CD4-positive, alpha-beta T cell treated with Interleukin-6 at 100 ng/mL for 8 hours (primary cell): Measurements from ENCODE around the gene GRID1.

Source experiments
- DNase-seq: peaks from one replicate; pipeline ENCODE4 v3.0.0-alpha.2; 2020; ENCODE audit warnings: mixed read lengths, low spot score

Gene GRID1

DNA sequence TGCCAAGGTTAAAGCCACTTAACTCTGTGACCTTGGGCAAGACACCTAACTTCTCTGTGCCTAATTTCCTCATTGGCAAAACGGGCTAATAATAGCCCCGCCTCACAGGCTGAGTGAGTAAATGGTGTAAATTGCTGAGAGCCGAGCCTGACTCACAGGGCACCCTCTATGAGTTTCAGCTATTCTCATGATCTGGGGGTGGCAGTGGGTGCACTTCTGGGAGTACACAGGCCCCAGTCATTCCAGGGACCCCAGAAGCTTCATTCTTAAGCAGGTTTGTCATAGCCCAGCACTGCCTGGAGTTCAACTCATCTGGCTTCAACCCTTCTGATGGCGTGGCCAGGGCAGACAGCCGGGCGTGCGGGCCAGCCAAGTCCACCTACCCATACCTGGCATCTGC is 137.2 kb downstream of the GRID1 start:
- no peak for DNase-seq

- no peak for DNase-seq
Measured at GRCh38 chr10:86227501-86228258, 138.9 kb downstream of the GRID1 start.

- no peak for DNase-seq
Measured at GRCh38 chr10:86226781-86227201, 139.8 kb downstream of the GRID1 start.

DNA sequence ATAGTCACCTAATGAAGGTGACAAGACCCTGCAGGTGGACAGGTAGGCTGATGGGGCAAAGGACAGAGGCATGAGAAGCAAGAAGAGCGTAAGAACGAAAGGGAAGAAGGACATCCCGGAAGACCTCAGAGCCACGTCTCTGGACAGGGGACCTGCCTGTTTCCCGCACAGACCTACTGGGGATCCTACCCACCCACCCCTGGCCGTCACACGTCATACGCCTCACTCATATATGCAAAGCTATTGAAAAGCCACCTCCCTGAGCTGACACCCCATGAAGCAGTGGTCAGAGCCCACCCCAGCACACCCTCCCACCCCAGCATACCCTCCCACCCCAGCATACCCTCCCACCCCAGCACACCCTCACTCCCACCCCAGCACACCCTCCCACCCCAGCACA is 140.6 kb downstream of the GRID1 start:
- no peak for DNase-seq

- no peak for DNase-seq
Measured at GRCh38 chr10:86225103-86225782, 141.4 kb downstream of the GRID1 start.

GRCh38 chr10:86224354-86225102 is 142.1 kb downstream of the GRID1 start:
- DNase-seq, result no peak

DNA sequence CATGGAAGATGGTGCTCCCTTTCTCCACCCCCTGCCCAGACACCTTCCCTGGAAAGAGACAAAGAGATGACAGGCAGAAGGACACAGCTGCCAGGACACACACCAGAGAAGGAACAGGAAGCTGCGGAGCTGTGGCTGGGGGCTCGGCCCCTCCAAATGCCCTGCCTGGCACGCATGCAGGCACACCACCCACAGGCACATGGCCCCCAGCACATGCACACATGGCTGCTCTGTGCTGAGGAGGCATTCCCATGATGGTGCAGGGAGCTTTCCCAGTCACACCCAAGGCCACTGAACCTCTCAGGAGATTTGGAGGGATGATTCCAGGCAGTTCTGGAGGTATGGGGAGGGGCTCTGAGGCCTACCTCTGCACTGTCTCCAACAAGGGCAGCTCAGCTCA is 143.3 kb downstream of the GRID1 start:
- DNase-seq, result no peak

DNA sequence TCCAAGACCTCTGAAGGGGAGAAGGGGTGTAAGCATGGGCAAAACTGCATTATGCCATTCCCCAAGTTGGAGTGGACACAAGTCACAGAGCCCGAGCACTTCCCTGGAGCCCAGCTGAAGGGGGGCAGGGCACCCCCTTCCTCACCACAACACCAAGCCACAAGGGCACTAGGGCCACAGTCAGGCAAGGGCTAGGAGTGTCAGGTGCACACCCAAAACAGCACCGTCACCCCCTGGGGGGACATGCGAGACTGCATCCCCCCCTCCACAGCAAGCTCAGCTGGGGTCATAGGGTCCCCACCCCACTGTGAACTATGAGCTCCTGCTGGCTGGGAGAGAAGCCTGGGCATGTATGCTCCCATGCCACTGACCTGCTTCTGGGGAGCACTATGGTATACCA is 143.9 kb downstream of the GRID1 start:
- no peak for DNase-seq

DNA sequence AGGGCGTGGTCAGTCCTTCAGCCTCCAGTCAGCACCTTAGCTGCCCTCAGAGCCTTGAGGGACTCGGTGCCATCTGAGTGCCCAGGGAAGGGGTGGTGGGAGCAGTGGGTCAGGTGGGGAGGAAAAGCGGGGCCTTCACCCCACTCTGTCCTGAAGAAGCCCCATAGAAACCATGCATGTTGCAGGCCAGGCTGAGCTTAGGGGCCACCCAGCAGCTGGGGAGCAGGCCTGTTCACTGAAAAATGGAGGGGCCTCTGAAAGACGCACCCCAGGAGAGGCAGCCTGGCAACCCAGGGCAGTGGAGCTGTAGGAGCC is 144.3 kb downstream of the GRID1 start:
- no peak for DNase-seq

DNA sequence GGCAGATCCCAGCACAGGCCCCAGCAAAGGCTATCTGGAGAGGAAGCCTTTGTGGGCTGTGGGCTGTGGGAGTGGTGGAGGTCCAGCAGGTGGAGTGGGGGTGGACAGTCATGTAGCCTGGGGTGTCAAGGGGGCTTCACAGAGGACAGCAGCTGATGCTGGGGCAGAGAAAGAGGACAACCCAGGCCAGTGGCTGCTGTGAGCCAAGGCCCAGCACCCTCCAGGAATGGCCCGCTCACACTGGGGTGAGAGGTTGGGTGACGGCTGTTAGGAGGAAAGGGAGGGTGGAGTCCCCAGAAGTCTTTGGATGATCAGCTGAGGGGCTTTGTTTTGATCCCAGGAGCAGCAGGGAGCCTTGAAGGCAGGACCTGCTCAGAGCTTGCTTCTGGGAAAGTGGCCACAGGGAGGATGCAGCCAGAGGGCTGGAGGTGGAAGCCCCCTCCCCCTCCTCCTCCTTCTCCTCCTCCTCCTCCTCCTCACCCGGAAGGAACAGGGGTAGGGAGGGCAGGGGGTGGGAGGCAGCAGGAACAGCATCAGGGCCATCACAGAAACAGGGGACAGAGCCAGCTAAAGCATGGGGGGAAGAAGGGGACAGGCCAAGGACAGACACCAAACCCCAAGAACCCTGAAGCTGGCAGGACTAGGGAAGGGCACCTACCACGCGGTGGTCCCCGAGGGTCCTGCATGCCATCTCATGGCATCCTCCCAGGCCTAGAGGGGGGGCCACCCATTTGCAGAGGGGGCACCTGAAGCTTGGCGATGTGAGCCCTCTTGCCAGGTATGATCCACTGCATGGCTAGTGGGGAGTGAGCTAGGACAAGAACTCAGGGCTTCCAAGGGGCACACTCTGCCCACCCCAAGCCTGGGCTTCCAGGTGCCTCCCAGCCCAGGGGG is 144.9 kb downstream of the GRID1 start:
- DNase-seq, result no peak

- no peak for DNase-seq
Measured at GRCh38 chr10:86220626-86221025, 146.0 kb downstream of the GRID1 start.

GRCh38 chr10:86219271-86219670 is 147.3 kb downstream of the GRID1 start:
- DNase-seq, result no peak

DNA sequence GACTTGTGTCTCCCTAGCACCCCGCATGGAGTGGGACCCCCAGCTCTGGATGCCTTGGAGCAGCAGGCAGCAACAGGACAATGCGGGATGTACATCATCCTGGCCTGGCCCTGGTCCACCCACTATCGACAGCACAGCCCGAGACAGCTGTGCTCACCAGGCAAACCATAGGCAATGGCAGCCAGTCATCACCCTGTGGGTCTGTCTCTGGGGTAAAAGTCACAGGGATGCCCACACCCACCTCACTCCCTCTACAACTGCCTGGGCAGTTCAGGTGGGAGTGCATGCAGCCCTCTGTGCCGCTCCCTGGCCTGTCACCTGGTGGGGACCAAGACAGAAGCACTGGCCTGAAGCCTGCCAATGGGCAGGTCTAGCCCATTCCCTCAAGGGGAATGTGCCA is 147.8 kb downstream of the GRID1 start:
- no peak for DNase-seq

DNA sequence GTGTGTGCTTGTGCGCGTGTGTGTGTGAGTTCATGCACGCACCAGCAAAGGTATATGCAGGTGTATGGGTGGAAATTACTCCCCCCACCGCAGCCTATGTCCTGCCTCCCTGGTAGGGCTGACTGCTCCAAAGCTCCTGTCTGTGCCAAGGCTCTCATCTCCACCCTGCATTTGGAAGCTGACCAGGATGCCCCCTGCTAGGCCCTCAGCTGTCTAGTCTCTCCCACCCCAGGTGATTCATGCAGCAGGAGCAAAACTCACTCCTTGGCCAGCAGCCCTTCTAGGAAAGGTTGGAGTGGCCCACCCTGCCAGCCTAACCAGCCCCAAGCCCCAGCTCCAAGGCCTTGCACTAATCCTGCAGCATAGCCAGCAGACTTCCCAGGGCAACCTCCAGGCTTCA is 148.4 kb downstream of the GRID1 start:
- no peak for DNase-seq

DNA sequence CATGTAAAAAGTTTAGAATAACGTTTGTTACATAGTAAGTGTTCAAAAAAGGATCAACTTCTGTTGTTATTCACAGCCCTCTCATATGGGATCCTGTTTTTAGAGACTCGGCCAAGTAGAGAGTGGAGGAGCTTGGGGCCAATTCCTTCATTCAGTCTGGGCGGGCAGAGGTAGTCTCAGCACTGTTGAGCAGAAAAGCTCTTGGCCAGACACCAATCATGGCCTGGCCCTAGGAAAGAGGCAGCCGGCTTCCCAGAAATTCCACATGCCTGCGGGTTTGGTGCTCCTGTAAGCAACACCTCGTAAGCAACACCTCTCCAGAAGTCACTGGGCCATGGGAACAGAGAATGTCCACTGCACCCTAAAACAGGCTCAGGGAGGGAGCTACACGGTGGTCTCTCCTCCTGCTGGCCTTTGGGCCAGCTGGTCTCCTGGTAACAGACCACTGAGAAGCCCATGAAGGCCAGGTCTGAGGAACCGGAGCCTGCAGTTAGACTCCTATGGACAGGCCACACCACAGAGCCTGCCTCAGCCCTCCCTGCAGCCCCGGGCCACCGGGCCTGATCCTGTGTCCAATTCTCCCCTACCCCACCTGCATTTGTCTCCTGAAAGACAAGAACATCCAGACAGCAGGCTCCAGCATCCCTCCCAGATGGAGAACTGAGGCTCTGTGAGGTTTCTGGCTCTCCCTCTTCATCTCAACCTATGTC is 149.1 kb downstream of the GRID1 start:
- no peak for DNase-seq

- DNase-seq, result no peak
Measured at GRCh38 chr10:86216886-86217285, 149.7 kb downstream of the GRID1 start.

GRCh38 chr10:86215712-86216111 is 150.9 kb downstream of the GRID1 start:
- no peak for DNase-seq

DNA sequence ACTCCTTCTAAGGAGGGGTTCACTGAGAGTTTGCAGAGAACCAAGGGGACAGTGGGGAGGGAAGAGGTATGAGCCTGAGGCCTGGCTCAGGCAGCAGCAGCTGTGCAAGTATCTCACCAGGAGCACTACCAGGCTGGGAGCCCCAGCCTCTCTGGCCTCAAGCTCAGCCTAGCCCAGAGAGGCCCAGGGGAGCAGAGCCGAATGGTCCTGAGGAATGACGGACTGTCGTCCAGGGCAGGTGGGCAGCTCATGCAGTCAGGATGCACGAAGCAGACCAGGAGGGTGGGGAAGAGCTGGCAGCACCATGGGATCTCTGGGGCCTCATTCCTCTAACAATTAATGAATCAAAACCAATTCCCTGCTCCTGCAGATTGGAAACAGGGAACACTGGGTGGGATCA is 151.5 kb downstream of the GRID1 start:
- no peak for DNase-seq

GRCh38 chr10:86213148-86213547 is 153.4 kb downstream of the GRID1 start:
- no peak for DNase-seq

- no peak for DNase-seq
Measured at GRCh38 chr10:86212391-86212700, 154.2 kb downstream of the GRID1 start.

GRCh38 chr10:86211691-86212390 is 154.8 kb downstream of the GRID1 start:
- no peak for DNase-seq
